Myocyte (in vitro differentiated cells): ENCODE results near the gene CRTAC1. TPM values are rescaled to one million over a fixed set of nuclear protein-coding genes. Genes with fewer than 3 reads are reported as not detected.

Experiments
- DNase-seq: peaks from one replicate; pipeline ENCODE4 v3.0.0-alpha.2; 2012; ENCODE audit warnings: low read depth
- total RNA-seq: library from RNA; depleted of rRNA; stranded (reverse); fragments of >200 nt; gene quantifications from 2 replicates; pipeline ENCODE4 v1.2.3, GENCODE V29; 2014

The CRTAC1 gene
- total RNA-seq, 1 donor from 2014 or later, result not detected

- DNase-seq, result no peak
Measured at GRCh38 chr10:97901381-97901780, 129.0 kb downstream of the CRTAC1 start.

GRCh38 chr10:97898429-97898828 is 132.0 kb downstream of the CRTAC1 start:
- no peak for DNase-seq

- DNase-seq, result no peak
Measured at GRCh38 chr10:97896756-97897358, 133.6 kb downstream of the CRTAC1 start.

GRCh38 chr10:97895915-97896314 is 134.5 kb downstream of the CRTAC1 start:
- no peak for DNase-seq

DNA sequence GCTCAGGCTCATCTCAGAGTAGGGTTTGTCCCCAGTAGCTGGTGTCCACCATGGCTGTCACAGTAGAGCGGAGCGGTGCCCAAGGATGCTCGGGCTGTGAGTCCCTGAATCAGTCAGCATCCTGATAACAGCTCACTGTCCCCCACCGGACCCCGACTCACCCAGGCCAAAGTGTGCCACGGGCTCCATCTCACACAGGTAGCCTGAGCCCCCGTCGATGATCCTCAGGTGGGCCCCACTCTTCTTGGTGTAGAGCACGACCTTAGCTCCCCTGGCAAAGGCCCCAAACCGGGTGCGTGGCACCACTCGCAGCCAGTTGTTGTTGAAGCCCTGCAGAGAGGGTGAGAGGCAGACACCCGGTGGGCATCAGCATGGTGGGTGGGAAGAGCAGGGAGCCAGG is 135.3 kb downstream of the CRTAC1 start:
- DNase-seq, result no peak

- no peak for DNase-seq
Measured at GRCh38 chr10:97894092-97894491, 136.3 kb downstream of the CRTAC1 start.

- no peak for DNase-seq
Measured at GRCh38 chr10:97892939-97893338, 137.5 kb downstream of the CRTAC1 start.

DNA sequence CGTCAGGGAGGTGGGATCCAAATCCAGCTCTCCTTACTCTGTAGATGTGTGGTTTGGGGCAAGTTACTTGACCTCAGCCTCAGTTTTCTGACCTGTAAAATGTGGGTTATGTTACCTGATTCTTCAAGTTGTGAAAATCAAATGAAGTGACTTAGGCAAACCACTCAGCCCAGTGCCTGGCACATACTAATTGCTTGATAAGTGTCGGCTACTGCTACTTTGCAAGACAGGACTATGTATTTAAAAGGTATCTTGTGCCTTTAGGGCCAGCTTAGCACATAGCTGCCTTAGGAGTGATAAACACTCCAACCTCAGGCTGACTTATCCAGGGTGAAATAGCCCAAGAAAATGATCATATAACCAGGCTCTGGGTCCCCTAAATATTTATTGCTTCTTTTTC is 137.9 kb downstream of the CRTAC1 start:
- no peak for DNase-seq

GRCh38 chr10:97891497-97892167 is 138.8 kb downstream of the CRTAC1 start:
- no peak for DNase-seq

DNA sequence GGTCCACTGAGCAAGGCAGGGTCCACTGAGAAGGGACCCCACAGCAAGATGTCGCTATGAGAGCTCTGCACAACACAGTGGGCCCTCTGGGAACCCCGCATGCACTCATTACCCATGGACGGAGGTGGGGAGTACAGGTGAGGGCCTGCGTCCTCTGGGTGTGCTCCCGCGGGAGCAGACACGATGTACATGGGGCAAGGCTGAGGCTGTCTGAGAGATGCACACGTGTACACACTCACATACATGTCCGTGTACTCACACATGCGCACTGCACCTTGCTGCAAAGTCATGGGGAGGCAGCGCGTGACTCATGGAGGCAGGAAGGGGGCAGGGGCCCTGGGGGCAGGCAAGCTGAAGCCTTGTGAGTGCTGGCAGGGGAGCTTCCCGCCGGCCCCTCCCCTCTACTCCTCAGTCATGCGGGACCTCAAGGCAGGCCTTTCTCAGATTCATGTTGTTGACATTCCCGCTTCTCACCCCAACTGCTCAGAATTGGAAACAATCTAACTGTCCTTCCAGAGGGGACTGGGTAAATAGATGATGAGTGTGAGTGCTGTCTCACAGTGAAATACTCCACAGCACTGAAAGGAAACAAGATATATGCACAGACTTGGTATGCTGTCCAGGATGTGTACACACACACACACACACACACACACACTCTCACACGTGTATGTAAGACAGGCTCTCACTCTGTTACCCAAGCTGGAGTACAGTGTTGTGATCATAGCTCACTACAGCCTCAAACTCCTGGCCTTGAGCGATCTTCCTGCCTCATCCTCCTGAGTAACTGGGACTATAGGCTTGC is 140.8 kb downstream of the CRTAC1 start:
- no peak for DNase-seq

DNA sequence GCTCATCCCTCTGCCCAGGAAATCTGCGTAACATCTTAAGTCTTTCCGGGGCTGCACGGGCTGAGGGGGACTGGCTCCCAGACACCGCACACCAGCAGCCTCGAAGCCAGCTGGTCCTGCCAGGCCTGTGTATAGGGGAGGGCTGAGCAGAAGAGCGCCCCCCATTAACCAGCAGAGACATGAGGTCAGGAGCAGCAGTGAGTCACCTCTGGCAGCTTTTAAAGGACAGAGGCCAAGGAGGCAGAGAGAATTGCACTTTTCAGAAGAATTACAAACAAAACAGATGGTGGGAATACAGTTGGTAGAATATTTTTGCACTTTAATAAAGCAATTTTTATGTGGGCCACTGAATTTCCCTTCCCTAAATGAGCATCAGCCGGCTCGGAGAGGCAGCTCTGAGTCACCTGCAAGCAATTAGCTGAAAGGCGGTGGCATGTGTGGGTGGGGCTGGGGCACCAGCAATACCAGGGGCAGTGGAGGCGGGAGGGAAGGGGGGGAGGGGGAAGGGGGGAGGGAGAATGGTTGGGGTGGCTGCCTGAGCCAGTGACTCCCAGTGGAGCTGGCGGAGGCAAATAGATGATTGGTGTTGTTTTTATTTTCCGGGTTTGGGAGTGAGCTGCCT is 141.7 kb downstream of the CRTAC1 start:
- peak; percentile 56 for DNase-seq

GRCh38 chr10:97888134-97888533 is 142.3 kb downstream of the CRTAC1 start:
- no peak for DNase-seq

DNA sequence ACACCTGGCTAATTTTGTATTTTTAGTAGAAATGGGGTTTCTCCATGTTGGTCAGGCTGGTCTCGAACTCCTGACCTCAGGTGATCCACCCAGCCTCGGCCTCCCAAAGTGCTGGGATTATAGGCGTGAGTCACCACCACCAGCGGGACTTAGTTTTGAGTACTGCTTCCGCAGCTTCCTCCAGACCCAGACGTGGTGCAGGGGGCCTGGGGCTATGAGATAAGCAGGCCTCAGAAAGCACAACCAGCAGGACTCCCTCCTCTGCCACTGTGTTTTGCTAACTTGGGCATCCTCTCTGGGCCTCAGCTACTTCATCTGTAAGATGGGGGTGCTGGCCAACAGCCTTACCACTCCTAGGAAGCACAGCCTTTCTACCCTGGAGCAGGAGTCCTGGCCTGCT is 143.0 kb downstream of the CRTAC1 start:
- DNase-seq, result no peak

DNA sequence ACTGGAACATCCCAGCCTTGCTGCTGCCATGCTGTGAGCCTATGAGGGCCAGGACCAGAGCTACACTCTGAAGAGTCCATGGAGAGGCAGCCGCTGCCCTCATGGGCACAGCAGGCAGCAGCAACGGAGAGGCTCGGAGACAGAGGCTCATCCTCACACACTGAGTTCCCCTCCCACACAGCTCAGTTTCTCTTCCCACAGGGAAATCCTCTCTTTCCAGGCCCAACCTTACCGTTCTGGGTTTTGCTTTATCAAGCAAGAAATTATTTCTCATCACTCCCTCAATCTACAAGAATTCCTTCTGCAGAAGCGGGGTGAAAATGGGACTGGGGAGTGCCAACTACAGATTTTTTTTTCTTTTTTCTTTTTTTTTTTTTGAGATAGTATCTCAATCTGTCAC is 144.1 kb downstream of the CRTAC1 start:
- DNase-seq, result no peak

GRCh38 chr10:97883092-97883485 is 147.3 kb downstream of the CRTAC1 start:
- no peak for DNase-seq

DNA sequence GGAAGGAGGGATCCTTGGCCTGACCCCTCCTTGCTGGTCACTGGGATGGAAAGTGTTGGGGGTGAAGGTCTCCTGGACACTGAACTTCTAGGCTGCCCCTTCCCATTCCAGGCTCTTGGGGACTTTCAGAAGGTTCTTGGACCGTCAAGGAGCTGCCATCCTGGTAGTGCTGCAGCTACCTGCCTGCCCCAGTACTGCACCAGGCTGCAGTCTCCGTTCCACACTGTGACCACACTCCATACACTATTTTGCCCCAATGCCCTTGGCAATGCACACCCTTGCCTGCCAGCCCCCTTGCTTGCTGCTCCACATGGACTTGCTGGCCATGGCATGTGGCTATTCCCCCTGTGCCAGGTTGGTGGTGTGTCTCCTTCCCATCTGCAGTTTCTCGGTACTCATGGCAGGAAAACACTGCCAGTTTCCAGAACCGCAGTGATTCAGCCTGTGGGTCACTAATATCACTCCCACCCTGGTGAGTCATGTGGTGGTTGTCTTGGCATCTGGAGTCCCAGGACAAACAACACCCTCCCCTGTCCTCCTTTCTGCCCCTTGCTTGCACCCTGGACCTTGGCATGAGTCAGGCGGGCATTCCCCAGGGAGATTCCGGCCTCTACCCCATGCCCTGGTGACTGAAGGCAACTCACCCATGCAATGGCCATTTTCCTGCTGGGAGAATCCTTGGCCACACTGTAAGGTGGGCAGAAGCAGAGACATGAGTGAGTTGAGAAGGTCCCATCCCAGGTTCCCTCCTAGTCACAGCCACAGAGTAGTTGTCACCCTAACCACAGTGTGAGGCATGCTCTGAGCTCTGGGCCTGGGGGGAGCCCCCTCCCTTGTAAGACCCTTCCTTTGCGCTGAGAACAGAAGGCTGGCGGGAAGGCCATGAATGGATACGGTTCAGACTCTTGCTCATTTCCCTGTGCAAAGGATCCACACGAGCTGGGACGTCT is 148.0 kb downstream of the CRTAC1 start:
- peak; percentile 97 for DNase-seq

DNA sequence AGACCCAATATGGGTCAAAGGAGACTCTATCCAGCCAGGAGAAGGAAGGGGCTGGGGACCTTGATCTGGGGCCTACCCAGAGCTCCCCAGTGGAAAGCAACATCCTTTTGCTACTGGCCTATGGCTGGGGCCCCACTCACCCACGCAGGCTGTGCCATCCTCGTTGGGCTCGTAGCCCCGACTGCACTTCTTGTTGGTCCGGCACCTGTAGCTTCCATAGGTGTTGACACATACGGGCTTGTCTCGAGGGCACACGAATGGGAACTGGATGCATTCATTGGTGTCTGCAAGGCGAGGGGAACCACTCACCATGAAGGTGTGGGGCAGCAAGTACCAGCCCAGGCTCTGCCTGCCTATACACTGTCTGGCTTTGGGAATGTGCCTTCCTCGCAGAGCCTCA is 150.3 kb downstream of the CRTAC1 start:
- DNase-seq, result no peak

DNA sequence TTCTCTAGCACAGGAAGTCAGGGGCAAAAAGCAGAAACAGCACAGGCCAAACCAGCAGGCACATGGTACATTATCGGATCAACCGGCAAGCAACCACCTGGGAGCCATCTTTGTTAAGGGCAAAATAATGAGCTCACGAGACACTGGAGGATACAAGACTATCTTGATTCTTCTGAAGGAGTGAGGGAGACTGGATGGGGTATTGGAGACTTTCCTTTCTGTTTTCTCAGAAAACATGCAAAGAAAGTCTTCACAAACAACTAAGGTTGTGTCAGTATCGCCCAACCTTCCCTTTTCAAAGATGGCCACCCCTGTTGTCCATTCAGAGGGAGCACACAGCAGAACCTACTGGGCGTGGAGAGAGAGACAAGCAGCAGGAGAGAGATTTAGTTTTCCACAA is 151.2 kb downstream of the CRTAC1 start:
- no peak for DNase-seq

- DNase-seq, result no peak
Measured at GRCh38 chr10:97876402-97876801, 154.0 kb downstream of the CRTAC1 start.

DNA sequence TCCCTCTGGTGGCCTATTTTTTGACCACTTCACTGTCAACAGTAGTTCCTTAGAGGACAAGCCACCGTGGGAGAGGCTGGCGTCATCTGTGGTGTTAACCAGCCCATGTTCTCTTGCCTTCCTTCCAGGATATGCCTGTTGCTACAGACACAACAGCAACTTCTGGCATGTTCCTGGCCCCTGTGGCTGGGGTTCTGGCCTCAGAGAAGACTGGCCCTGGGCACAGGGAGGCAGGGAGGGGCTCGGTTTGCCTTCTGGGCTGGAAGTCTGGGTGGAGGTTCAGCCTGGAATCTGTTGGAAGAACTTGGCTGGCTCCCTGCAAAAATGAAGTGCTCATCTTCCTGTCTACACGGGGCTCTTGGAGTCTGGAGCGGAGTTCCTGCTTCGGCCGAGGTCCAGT is 155.0 kb downstream of the CRTAC1 start:
- DNase-seq, result no peak

GRCh38 chr10:97874332-97874731 is 156.1 kb downstream of the CRTAC1 start:
- DNase-seq, result no peak
